SK-N-SH (cell line): ENCODE measurements around the gene SOX18. TPM values are rescaled to one million over a fixed set of nuclear protein-coding genes. Genes with fewer than 3 reads are reported as not detected.
A peak's percentile ranks its signal among the peaks of the same experiment; 100 is the strongest.

ENCODE experiments used
- CTCF ChIA-PET: fragments of 300-600, 350-600 bp; formaldehyde crosslinking; extraction: SDS; loops from one replicate; lab custom pipeline; 2021; lab: Yijun Ruan, JAX
- POLR2A ChIA-PET: fragments of 350-600 bp; sonication (Branson Sonifier 250); formaldehyde crosslinking; extraction: SDS; loops from one replicate; lab custom pipeline; 2020; ENCODE audit warnings: antibody characterized with exemption, inconsistent platforms; lab: Yijun Ruan, JAX
- DNase-seq: peaks from one replicate; pipeline ENCODE4 v3.0.0; 2012
- H2AFZ ChIP-seq: fragments of 200-600 bp; sonication (generic); 2 replicates; pipeline ENCODE4 v1.8.1; 2016; ENCODE audit warnings: antibody characterized with exemption, mild to moderate bottlenecking, low read depth
- H3F3A ChIP-seq: fragments of 200-600 bp; sonication (generic); replicated peaks from 2 replicates; pipeline ENCODE3; 2016; ENCODE audit warnings: antibody characterized with exemption, mild to moderate bottlenecking; ENCODE audit not compliant: insufficient read depth
- H3K27ac ChIP-seq, 2 experiments: fragments of 200-500 bp in 1 of 2; fragments of 200-600 bp in 1 of 2; sonication (Bioruptor generic) in 1 of 2; sonication (generic), shearing (Covaris generic) in 1 of 2; 2 replicates each; pipeline versions ENCODE4 v1.5.1 to v1.6.1; 2014 to 2016; ENCODE audit warnings: low read depth in 2 of 2, inconsistent platforms in 1 of 2, low read length in 1 of 2, mild to moderate bottlenecking in 1 of 2, mixed read lengths in 1 of 2
- H3K27me3 ChIP-seq: fragments of 200-600 bp; sonication (generic), shearing (Covaris generic); 2 replicates; pipeline ENCODE4 v1.6.1; 2016; ENCODE audit warnings: mixed run types; ENCODE audit not compliant: insufficient read depth
- H3K36me3 ChIP-seq, 2 experiments: fragments of 200-500 bp in 1 of 2; fragments of 200-600 bp in 1 of 2; sonication (Bioruptor generic) in 1 of 2; sonication (generic) in 1 of 2; replicated peaks in 1 of 2; 2 replicates each; pipeline versions ENCODE3 to v1.5.1; 2014 to 2016; ENCODE audit warnings: low read length in 1 of 2, mild to moderate bottlenecking in 1 of 2; ENCODE audit not compliant: insufficient read depth in 2 of 2, control insufficient read depth in 1 of 2
- H3K4me1 ChIP-seq, 2 experiments: fragments of 200-500 bp in 1 of 2; fragments of 200-600 bp in 1 of 2; sonication (Bioruptor generic) in 1 of 2; sonication (generic), shearing (Covaris generic) in 1 of 2; 2 replicates each; pipeline versions ENCODE4 v1.5.1 to v1.6.1; 2014 to 2016; ENCODE audit warnings: low read depth in 1 of 2, low read length in 1 of 2, mixed run types in 1 of 2; ENCODE audit not compliant: insufficient read depth in 2 of 2, control insufficient read depth in 1 of 2
- H3K4me2 ChIP-seq: fragments of 200-600 bp; sonication (generic), shearing (Covaris generic); 2 replicates; pipeline ENCODE4 v1.6.1; 2017; ENCODE audit warnings: mixed run types
- H3K4me3 ChIP-seq, 2 experiments: fragments of 200-500 bp in 1 of 2; fragments of 200-600 bp in 1 of 2; sonication (Bioruptor generic) in 1 of 2; sonication (generic), shearing (Covaris generic) in 1 of 2; 2 replicates each; pipeline versions ENCODE4 v1.5.1 to v1.8.1; 2014 to 2016; ENCODE audit warnings: low read depth in 2 of 2, inconsistent platforms in 1 of 2, low read length in 1 of 2, mild to moderate bottlenecking in 1 of 2, mixed read lengths in 1 of 2, moderate library complexity in 1 of 2
- H3K79me2 ChIP-seq: fragments of 200-600 bp; sonication (generic); 2 replicates; pipeline ENCODE4 v1.8.1; 2017; ENCODE audit warnings: mild to moderate bottlenecking; ENCODE audit not compliant: insufficient read depth
- H3K9ac ChIP-seq: fragments of 200-600 bp; sonication (generic); 2 replicates; pipeline ENCODE4 v1.6.1; 2017; ENCODE audit warnings: mixed run types
- H3K9me2 ChIP-seq: fragments of 200-600 bp; sonication (generic); 2 replicates; pipeline ENCODE4 v1.6.1; 2017; ENCODE audit warnings: mixed run types
- H3K9me3 ChIP-seq: fragments of 200-600 bp; sonication (generic); 2 replicates; pipeline ENCODE4 v1.6.1; 2017; ENCODE audit warnings: mixed run types, mild to moderate bottlenecking, moderate library complexity
- H4K20me1 ChIP-seq: fragments of 200-600 bp; sonication (generic); 2 replicates; pipeline ENCODE4 v1.6.1; 2017; ENCODE audit warnings: mild to moderate bottlenecking, mixed run types; ENCODE audit not compliant: insufficient read depth
- EP300 ChIP-seq, 2 experiments: IDR thresholded peaks; 2 replicates each; pipeline versions ENCODE4 v1.4.0 to v1.6.1; 2012; ENCODE audit warnings: borderline replicate concordance in 1 of 2, low read depth in 1 of 2, low read length in 1 of 2
- FOXJ3 ChIP-seq: sonication (generic); formaldehyde crosslinking; IDR thresholded peaks from 2 replicates; pipeline ENCODE4 v1.5.1; 2020; ENCODE audit warnings: mild to moderate bottlenecking, missing genetic modification reagents
- GABPA ChIP-seq: IDR thresholded peaks from 2 replicates; pipeline ENCODE4 v1.4.0; 2012; ENCODE audit warnings: low read depth, mild to moderate bottlenecking
- MEF2A ChIP-seq: IDR thresholded peaks from 2 replicates; pipeline ENCODE4 v1.4.0; 2012; ENCODE audit warnings: low read depth, borderline replicate concordance
- NFIC ChIP-seq: IDR thresholded peaks from 2 replicates; pipeline ENCODE4 v1.4.0; 2012; ENCODE audit warnings: borderline replicate concordance
- POLR2AphosphoS5 ChIP-seq: IDR thresholded peaks from 2 replicates; pipeline ENCODE4 v1.6.1; 2012; ENCODE audit warnings: low read depth, low read length
- RAD21 ChIP-seq: IDR thresholded peaks from 2 replicates; pipeline ENCODE4 v1.6.1; 2012; ENCODE audit warnings: mild to moderate bottlenecking, low read length
- RCOR1 ChIP-seq: fragments of 150-350 bp; IDR thresholded peaks from 2 replicates; pipeline ENCODE4 v1.6.1; 2017; ENCODE audit warnings: antibody characterized with exemption, low read length
- RFX5 ChIP-seq: IDR thresholded peaks from 2 replicates; pipeline ENCODE4 v1.6.1; 2012; ENCODE audit warnings: mild to moderate bottlenecking, improper control_type of control experiment, low read length
- SMC3 ChIP-seq: IDR thresholded peaks from 2 replicates; pipeline ENCODE4 v1.6.1; 2012; ENCODE audit warnings: low read depth, low read length, improper control_type of control experiment
- TCF12 ChIP-seq: IDR thresholded peaks from 2 replicates; pipeline ENCODE4 v1.4.0; 2012
- WGBS: methylation state at CpG from one replicate; pipeline ENCODE4 v1.1.6; 2017; ENCODE audit warnings: low lambda C conversion rate; 5-methylcytosine and 5-hydroxymethylcytosine counted together
- polyA plus RNA-seq, 3 experiments: library from polyadenylated mRNA; depleted of rRNA; stranded (reverse); fragments of >200 nt; gene quantifications; 2 replicates each; pipeline ENCODE4 v1.2.3, GENCODE V29; 2012
- TF ChIP-seq, protein P1 (sequence below): fragments of 150-350 bp; IDR thresholded peaks from 2 replicates; pipeline ENCODE4 v1.6.1; 2016; ENCODE audit warnings: mild to moderate bottlenecking, low read depth, low read length
- TF ChIP-seq, protein P2 (sequence below): IDR thresholded peaks from 2 replicates; pipeline ENCODE4 v1.6.1; 2012; ENCODE audit warnings: mild to moderate bottlenecking, low read depth, low read length, moderate library complexity
- TF ChIP-seq, protein P3 (sequence below): IDR thresholded peaks from 2 replicates; pipeline ENCODE4 v1.4.0; 2012; ENCODE audit warnings: low read depth

SOX18 gene
- polyA plus RNA-seq, 1 of the 3 experiments (the other 2 are of a cell fraction), result not detected

DNA sequence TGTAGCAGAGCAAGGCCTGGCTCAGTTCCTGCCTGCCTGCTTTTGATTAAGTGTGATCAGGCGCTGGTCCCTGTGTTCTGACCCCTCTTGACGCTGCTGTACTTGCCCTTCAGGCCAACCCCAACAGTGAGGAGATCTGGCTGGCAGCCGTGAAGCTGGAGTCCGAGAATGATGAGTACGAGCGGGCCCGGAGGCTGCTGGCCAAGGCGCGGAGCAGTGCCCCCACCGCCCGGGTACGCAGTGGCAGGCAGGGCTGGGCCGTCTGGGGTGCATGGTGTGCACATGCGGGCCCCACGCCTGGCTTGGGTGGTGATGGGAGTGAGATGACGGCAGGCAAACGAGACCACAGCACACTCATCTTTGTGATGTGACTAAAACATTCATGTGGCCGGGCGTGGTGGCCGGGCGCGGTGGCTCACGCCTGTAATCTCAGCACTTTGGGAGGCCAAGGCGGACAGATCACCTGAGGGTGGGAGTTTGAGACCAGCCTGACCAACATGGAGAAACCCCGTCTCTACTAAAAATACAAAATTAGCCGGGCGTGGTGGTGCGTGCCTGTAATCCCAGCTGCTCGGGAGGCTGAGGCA lies 23.5 kb downstream of the SOX18 start:
- H3K36me3 ChIP-seq, result peaks cover 25 to 68% of the 10 kb centered on the region in 2 experiments
- POLR2A ChIA-PET, result no interaction called here
- DNase-seq, result peak; percentile 84
- peak in 1 of 2 experiments; percentile 36; a peak in 1 of 4 replicates for TF ChIP-seq EP300 (IDR thresholded peaks at IDR 0.05; ENCODE audit: borderline replicate concordance in 1 of 2, low read depth in 1 of 2, low read length in 1 of 2)
- TF ChIP-seq, protein P1, sequence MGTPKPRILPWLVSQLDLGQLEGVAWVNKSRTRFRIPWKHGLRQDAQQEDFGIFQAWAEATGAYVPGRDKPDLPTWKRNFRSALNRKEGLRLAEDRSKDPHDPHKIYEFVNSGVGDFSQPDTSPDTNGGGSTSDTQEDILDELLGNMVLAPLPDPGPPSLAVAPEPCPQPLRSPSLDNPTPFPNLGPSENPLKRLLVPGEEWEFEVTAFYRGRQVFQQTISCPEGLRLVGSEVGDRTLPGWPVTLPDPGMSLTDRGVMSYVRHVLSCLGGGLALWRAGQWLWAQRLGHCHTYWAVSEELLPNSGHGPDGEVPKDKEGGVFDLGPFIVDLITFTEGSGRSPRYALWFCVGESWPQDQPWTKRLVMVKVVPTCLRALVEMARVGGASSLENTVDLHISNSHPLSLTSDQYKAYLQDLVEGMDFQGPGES, result no peak
- TF ChIP-seq FOXJ3, result 0 out of 2 replicates have a peak, but pooled peaks have one; percentile 31
- no peak for TF ChIP-seq POLR2AphosphoS5
- peak; percentile 82 for TF ChIP-seq RCOR1
- TF ChIP-seq RFX5, result no peak
- TF ChIP-seq, protein P2, sequence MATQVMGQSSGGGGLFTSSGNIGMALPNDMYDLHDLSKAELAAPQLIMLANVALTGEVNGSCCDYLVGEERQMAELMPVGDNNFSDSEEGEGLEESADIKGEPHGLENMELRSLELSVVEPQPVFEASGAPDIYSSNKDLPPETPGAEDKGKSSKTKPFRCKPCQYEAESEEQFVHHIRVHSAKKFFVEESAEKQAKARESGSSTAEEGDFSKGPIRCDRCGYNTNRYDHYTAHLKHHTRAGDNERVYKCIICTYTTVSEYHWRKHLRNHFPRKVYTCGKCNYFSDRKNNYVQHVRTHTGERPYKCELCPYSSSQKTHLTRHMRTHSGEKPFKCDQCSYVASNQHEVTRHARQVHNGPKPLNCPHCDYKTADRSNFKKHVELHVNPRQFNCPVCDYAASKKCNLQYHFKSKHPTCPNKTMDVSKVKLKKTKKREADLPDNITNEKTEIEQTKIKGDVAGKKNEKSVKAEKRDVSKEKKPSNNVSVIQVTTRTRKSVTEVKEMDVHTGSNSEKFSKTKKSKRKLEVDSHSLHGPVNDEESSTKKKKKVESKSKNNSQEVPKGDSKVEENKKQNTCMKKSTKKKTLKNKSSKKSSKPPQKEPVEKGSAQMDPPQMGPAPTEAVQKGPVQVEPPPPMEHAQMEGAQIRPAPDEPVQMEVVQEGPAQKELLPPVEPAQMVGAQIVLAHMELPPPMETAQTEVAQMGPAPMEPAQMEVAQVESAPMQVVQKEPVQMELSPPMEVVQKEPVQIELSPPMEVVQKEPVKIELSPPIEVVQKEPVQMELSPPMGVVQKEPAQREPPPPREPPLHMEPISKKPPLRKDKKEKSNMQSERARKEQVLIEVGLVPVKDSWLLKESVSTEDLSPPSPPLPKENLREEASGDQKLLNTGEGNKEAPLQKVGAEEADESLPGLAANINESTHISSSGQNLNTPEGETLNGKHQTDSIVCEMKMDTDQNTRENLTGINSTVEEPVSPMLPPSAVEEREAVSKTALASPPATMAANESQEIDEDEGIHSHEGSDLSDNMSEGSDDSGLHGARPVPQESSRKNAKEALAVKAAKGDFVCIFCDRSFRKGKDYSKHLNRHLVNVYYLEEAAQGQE, result no peak
- H3K4me3 ChIP-seq, result no peak overlapping the region
- no peak overlapping the region for H3K9ac ChIP-seq
- H4K20me1 ChIP-seq, result no peaks in the 10 kb centered on the region
- CTCF ChIA-PET, result interaction anchor here (1.0 to 5.7 kb wide), 3 partner anchors 11 to 46 kb away, joined by 3 to 74 read pairs (median 8); partner anchors contain the start of genes PRPF6 and SAMD10
- no peak overlapping the region for H3K4me2 ChIP-seq
- 88% methylated on average over 25 of the region's 29 CpGs for WGBS
- peak overlapping the region in 1 of 2 experiments; percentile 74; a peak in 2 of 4 replicates for H3K27ac ChIP-seq
- H2AFZ ChIP-seq, result no peak overlapping the region
- H3F3A ChIP-seq, result no peaks in the 10 kb centered on the region
- no peaks in the 10 kb centered on the region for H3K79me2 ChIP-seq
- H3K27me3 ChIP-seq, result no peaks in the 10 kb centered on the region
- H3K9me2 ChIP-seq, result no peaks in the 10 kb centered on the region
- no peaks in the 10 kb centered on the region for H3K9me3 ChIP-seq
- H3K4me1 ChIP-seq, result peaks cover 0 to 48% of the 10 kb centered on the region in 2 experiments; a peak in 1 of 4 replicates

DNA sequence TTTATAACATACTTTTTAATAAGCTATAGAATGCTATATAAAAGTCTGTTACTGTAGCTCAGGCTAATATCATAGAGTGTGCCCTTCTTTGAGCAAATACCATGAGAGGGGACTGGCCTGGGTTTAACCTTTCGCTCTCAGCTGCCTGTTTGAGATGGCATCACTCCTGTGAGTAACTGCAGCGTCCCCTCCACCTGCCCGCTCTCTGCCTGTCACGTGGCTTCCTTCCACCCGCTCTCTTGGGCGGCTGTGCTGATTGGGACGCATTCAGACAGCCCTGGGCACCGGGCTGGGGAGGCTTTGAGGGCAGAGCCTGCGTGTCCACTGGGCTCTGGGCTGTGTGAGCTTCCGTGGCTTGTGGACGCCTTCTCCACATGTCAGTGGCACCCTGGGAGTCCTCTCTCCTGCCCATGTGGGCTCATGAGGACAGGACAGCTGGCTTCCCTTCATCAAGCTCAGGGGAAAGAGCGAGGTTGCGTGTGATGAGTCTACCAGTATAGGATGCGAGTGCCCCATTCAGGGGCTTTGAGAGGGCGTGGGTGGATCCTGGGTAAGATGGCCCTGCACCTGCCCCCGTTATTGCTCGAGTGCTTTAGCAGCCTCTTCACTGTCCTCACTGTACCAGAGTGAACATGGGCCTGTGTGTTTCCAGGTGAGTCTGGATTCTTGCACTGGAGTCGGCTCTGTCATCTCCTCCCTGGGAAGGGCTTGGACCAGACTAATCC lies 24.2 kb downstream of the SOX18 start:
- CTCF ChIA-PET, result interaction anchor here (1.0 to 5.7 kb wide), 3 partner anchors 11 to 45 kb away, joined by 3 to 74 read pairs (median 8); partner anchors contain the start of genes PRPF6 and SAMD10
- TF ChIP-seq MEF2A (no peak), RAD21 (no peak), TCF12 (no peak), SMC3 (no peak), GABPA (no peak), NFIC (no peak)
- TF ChIP-seq, protein P1, result no peak
- TF ChIP-seq, protein P2, result no peak
- TF ChIP-seq, protein P3, sequence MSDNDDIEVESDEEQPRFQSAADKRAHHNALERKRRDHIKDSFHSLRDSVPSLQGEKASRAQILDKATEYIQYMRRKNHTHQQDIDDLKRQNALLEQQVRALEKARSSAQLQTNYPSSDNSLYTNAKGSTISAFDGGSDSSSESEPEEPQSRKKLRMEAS, result no peak

More for the DNA sequence above, 24.2 kb downstream of the SOX18 start:
- no peaks in the 10 kb centered on the region for H3K27me3 ChIP-seq
- DNase-seq, result no peak
- H3K27ac ChIP-seq, result peak overlapping the region in 1 of 2 experiments; percentile 74; a peak in 2 of 4 replicates
- H4K20me1 ChIP-seq, result no peaks in the 10 kb centered on the region
- 92% methylated on average over 13 of the region's 18 CpGs for WGBS
- H3K4me1 ChIP-seq, result peaks cover 0 to 48% of the 10 kb centered on the region in 2 experiments; a peak in 1 of 4 replicates
- no peak overlapping the region for H2AFZ ChIP-seq
- peaks cover 28 to 61% of the 10 kb centered on the region in 2 experiments for H3K36me3 ChIP-seq
- H3K4me2 ChIP-seq, result no peak overlapping the region
- no peaks in the 10 kb centered on the region for H3K9me3 ChIP-seq
- H3K4me3 ChIP-seq, result no peak overlapping the region
- H3K79me2 ChIP-seq, result no peaks in the 10 kb centered on the region
- POLR2A ChIA-PET, result no interaction called here
- no peak overlapping the region for H3K9ac ChIP-seq
- H3F3A ChIP-seq, result no peaks in the 10 kb centered on the region
- no peaks in the 10 kb centered on the region for H3K9me2 ChIP-seq
